Measurements from ENCODE around the gene CRELD2.

The CRELD2 gene

DNA sequence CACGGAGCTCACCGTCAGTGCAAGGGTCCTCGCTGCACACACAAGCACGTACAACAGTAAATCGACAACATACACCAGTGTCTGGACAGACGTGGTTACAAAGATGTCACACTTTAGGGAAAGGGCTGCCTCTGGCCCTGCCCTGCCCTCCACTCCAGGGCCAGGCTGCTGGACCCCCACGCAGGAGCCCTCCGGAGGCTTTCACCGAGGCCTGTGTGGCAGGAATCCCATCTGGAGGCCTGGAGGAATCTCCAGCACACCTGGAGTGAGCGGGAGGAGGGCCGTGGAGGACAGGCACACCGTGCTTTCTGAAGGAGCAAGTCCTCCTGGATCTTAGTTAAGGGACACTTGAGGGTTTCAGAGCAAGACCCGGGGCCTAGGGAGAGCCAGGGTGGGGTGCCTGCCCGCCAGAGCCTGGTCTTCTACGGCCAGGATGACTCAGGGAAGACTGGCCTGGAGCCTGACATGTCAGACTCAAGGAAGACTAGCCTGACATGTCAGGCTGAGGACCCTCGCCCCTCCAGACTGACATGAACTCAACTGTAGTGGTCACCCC lies 40.0 kb downstream of the CRELD2 start:
- no peak for DNase-seq (ENCODE audit: low spot score)

DNA sequence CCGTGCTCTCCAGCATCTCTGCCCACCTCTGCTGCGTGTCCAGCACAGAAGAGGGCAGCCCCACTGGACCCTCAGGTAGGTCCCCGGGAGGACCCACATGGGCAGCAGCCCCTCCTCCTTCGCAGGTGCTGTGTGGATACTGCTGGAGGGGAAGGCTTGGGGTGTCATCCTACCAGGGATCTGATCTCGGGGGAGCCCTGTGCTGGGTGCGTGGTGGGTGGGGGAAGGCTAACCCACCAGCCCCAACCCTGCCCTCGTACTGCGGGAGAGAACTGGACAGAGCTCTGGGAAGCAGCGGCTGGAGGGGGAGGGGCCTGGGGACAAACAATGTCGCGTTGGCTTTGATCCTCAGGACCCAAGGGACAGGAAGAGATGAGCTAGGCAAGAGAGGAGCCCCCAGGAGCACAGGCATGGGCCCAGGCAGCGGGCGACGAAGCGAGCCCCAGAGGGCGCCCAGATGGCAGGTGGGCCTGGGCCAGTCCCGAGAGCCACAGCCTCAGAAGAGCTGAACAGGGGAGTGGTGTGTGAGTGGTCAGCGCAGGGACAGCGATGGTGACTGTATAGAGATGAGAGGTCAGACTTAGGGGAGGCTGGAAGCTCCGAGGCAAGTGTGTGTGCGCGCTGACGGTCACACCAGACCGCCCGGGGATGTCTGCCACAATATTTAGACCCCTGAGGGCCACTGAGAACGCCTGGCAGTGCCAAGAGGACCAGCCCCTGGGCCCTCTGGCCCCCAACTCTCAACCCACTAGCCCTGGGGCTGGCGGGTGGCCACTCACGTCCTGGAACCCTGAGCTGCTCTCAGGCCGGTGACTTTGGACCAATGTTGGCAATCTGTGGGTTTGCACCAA lies 40.7 kb downstream of the CRELD2 start:
- no peak for DNase-seq (ENCODE audit: low spot score)

DNA sequence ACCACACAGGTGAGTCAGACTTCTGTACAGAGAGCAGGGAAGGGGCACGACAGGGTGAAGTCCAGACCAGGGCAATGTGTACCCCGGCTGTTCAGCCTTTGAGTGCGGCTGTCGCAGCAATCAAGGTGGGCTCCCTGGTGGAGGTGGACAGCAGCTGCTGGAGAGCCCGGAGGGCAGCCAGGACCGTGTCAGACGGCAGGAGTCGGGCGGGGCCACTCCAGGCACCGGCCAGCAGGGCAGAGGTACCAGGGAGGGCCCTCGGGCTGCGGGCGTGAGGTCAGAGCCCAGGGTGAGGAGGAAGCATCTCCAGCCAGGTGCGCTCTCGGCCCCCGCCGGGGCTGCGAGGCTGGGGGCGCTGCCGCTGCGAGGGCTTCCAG lies 41.3 kb downstream of the CRELD2 start:
- DNase-seq (ENCODE audit: low spot score) = no peak

DNA sequence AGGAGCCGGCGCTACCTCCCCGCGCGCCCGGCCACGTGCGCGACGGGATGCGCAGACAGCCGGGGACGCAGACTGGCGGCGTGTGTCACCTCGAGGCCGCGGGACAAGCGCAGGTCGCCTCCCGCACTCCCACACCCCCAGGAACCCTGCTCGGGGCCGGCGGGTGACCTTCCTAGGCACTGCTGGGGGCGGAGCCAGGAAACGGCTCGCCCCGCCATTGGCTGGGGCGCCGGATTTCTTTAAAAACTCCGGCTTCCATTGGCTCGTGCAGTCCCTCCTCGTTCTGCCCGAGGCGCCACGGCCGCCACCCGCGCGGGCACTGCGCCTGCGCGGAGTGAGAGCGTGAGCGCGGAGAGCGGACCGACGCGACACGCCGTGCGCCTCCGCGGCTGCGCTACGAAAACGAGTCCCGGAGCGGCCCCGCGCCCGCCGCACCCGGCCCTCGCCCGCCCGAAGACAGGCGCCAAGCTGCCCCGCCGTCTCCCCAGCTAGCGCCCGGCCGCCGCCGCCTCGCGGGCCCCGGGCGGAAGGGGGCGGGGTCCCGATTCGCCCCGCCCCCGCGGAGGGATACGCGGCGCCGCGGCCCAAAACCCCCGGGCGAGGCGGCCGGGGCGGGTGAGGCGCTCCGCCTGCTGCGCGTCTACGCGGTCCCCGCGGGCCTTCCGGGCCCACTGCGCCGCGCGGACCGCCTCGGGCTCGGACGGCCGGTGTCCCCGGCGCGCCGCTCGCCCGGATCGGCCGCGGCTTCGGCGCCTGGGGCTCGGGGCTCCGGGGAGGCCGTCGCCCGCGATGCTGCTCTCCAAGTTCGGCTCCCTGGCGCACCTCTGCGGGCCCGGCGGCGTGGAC lies 41.9 kb downstream of the CRELD2 start, which contains the start of gene PIM3:
TSS of gene PIM3 (plus strand) at position 614 of the 846 bp plus-strand sequence. CDS start at position 790, 176 bp downstream.
- peak; percentile 99 for DNase-seq (ENCODE audit: low spot score)

- no peak for DNase-seq (ENCODE audit: low spot score)
These were observed 42.7 kb downstream of the CRELD2 start for GRCh38 chr22:49961005-49961600.

GRCh38 chr22:49961601-49962011 lies 43.2 kb downstream of the CRELD2 start:
- no peak for DNase-seq (ENCODE audit: low spot score)

- peak; percentile 95 for DNase-seq (ENCODE audit: low spot score)
These were observed 43.7 kb downstream of the CRELD2 start for GRCh38 chr22:49962012-49962750.

DNA sequence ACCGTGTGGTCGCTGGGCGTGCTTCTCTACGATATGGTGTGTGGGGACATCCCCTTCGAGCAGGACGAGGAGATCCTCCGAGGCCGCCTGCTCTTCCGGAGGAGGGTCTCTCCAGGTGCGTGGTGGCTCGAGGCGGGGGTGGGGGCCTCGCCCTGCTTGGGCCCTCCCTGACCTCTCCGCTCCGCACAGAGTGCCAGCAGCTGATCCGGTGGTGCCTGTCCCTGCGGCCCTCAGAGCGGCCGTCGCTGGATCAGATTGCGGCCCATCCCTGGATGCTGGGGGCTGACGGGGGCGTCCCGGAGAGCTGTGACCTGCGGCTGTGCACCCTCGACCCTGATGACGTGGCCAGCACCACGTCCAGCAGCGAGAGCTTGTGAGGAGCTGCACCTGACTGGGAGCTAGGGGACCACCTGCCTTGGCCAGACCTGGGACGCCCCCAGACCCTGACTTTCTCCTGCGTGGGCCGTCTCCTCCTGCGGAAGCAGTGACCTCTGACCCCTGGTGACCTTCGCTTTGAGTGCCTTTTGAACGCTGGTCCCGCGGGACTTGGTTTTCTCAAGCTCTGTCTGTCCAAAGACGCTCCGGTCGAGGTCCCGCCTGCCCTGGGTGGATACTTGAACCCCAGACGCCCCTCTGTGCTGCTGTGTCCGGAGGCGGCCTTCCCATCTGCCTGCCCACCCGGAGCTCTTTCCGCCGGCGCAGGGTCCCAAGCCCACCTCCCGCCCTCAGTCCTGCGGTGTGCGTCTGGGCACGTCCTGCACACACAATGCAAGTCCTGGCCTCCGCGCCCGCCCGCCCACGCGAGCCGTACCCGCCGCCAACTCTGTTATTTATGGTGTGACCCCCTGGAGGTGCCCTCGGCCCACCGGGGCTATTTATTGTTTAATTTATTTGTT lies 44.6 kb downstream of the CRELD2 start:
- no peak for DNase-seq (ENCODE audit: low spot score)

DNA sequence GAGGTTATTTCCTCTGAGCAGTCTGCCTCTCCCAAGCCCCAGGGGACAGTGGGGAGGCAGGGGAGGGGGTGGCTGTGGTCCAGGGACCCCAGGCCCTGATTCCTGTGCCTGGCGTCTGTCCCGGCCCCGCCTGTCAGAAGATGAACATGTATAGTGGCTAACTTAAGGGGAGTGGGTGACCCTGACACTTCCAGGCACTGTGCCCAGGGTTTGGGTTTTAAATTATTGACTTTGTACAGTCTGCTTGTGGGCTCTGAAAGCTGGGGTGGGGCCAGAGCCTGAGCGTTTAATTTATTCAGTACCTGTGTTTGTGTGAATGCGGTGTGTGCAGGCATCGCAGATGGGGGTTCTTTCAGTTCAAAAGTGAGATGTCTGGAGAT lies 45.2 kb downstream of the CRELD2 start:
- DNase-seq (ENCODE audit: low spot score) = no peak

GRCh38 chr22:49964136-49965090 lies 46.0 kb downstream of the CRELD2 start:
- no peak for DNase-seq (ENCODE audit: low spot score)

- no peak for DNase-seq (ENCODE audit: low spot score)
These were observed 46.9 kb downstream of the CRELD2 start for GRCh38 chr22:49965091-49966040.

DNA sequence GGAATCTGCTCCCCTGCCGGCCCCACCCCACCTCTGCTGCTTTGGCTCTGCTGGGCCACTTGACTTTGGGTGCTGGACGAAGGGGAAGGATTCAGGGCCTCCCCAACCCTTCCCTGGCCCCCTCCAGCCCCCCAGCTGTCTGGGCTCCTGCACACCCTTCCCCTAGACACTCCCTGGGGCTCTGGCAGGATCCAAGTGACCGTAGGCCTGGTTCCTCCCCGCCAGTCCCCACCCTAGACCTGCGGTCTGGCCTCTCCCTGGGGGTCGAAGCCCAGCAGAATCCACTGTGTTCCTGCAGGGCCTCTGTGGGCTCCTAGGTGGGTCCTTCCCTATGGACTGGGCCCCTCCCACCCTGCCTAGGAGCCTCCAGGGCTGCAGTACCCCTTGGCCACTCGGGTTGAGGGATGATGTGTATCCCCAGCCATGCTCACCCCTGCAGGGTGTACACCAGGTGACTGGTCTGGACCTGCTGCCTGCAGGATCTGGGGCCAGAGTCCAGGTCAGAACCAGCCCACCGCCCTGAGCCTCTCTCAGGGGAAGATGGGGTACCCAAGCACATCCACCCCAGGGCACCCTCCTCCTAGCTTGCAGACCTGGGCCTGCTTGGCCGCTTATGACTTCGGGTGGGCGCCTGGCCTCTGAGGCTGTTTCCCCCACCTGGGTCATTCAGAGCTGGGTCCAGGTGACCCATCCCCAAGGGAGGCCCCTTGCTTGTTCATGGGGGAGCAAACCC lies 47.8 kb downstream of the CRELD2 start:
- DNase-seq (ENCODE audit: low spot score) = no peak

- no peak for DNase-seq (ENCODE audit: low spot score)
These were observed 48.6 kb downstream of the CRELD2 start for GRCh38 chr22:49966774-49967705.

- DNase-seq (ENCODE audit: low spot score) = no peak
These were observed 49.3 kb downstream of the CRELD2 start for GRCh38 chr22:49967706-49968208.

- no peak for DNase-seq (ENCODE audit: low spot score)
These were observed 49.9 kb downstream of the CRELD2 start for GRCh38 chr22:49968313-49968830.

All from hepatic stellate cell (primary cell).